Measurements from ENCODE around the gene PIGZ. TPM values are rescaled to one million over a fixed set of nuclear protein-coding genes. Genes with fewer than 3 reads are reported as not detected.

Gene PIGZ
- total RNA-seq, 1 donor from 2014 or later, result 0.63 TPM

- TF ChIP-seq, protein P1, sequence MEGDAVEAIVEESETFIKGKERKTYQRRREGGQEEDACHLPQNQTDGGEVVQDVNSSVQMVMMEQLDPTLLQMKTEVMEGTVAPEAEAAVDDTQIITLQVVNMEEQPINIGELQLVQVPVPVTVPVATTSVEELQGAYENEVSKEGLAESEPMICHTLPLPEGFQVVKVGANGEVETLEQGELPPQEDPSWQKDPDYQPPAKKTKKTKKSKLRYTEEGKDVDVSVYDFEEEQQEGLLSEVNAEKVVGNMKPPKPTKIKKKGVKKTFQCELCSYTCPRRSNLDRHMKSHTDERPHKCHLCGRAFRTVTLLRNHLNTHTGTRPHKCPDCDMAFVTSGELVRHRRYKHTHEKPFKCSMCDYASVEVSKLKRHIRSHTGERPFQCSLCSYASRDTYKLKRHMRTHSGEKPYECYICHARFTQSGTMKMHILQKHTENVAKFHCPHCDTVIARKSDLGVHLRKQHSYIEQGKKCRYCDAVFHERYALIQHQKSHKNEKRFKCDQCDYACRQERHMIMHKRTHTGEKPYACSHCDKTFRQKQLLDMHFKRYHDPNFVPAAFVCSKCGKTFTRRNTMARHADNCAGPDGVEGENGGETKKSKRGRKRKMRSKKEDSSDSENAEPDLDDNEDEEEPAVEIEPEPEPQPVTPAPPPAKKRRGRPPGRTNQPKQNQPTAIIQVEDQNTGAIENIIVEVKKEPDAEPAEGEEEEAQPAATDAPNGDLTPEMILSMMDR (conservative IDR thresholded peaks at IDR 0.05; ENCODE audit: low read depth, low read length), result no peak
- H3K4me3 ChIP-seq (ENCODE audit: low read depth, low read length), result no peak overlapping the region
- no peak for DNase-seq (ENCODE audit: low read depth)
Observed at GRCh38 chr3:196903740-196904139, 64.9 kb downstream of the PIGZ start.

GRCh38 chr3:196902296-196902695, 66.3 kb downstream of the PIGZ start:
- H3K4me3 ChIP-seq (ENCODE audit: low read depth, low read length), result no peak overlapping the region
- TF ChIP-seq, protein P1 (conservative IDR thresholded peaks at IDR 0.05; ENCODE audit: low read depth, low read length), result no peak
- DNase-seq (ENCODE audit: low read depth), result no peak

- DNase-seq (ENCODE audit: low read depth), result no peak
- no peak overlapping the region for H3K4me3 ChIP-seq (ENCODE audit: low read depth, low read length)
- TF ChIP-seq, protein P1 (conservative IDR thresholded peaks at IDR 0.05; ENCODE audit: low read depth, low read length), result no peak
Observed at GRCh38 chr3:196901768-196902167, 66.9 kb downstream of the PIGZ start.

Other genes with a start within 250 kb of the PIGZ start
- gene PAK2, start 229.0 kb downstream of the PIGZ start, total RNA-seq, result 36.5 and 52.1 TPM in 2 replicates
- 19.7 and 20.0 TPM in 2 replicates for gene SENP5, start 100.9 kb downstream of the PIGZ start, total RNA-seq
- 49.4 and 51.1 TPM in 2 replicates for gene NCBP2, start 26.3 kb downstream of the PIGZ start, total RNA-seq
- gene MELTF, start 61.0 kb upstream of the PIGZ start, total RNA-seq, result 12.7 and 26.9 TPM in 2 replicates

Data from epithelial cell of proximal tubule (primary cell).